HCT116 (cell line): ENCODE results near the gene ANP32D. TPM values are rescaled to one million over a fixed set of nuclear protein-coding genes. Genes with fewer than 3 reads are reported as not detected.
"Not testable (repeated sequence)": the region's sequence is repeated elsewhere in the genome, so short reads cannot be mapped to it uniquely, and the experiment has no call there.

ENCODE experiments used
- ATAC-seq: fragments of 200-7000 bp; cut with Tn5 transposase; 2 replicates; pipeline ENCODE4 v1.9.1; 2020; ENCODE audit warnings: mild to moderate bottlenecking, moderate library complexity
- BruUV-seq: library from RNA; stranded (reverse); fragments of 400-500 nt; replicated peaks from 2 replicates; lab custom pipeline; 2021; lab: Mats Ljungman, UMichigan
- CTCF ChIA-PET: fragments of 300-600 bp; sonication (Branson Sonifier 250); formaldehyde crosslinking; loops from one replicate; lab custom pipeline; 2021; ENCODE audit warnings: antibody characterized with exemption; lab: Charles Lee
- POLR2A ChIA-PET: fragments of 300-600, 350-600 bp; sonication (Branson Sonifier 250); formaldehyde crosslinking; loops from one replicate; lab custom pipeline; 2021; ENCODE audit warnings: antibody characterized with exemption; lab: Charles Lee
- RAD21 ChIA-PET, 2 experiments: fragments of 300-600 bp; sonication (Branson Sonifier 250); formaldehyde crosslinking; loops; one replicate each; lab custom pipeline; 2023; ENCODE audit warnings: low total read pairs in 2 of 2; ENCODE audit not compliant: uncharacterized antibody in 2 of 2, unreplicated experiment in 2 of 2, low non-redundant PET in 1 of 2; lab: Charles Lee
- DNase-seq: peaks from one replicate; pipeline ENCODE4 v3.0.0-alpha.2; 2010; ENCODE audit warnings: low read depth, low spot score
- H2AFZ ChIP-seq: fragments of 200-600 bp; shearing (Covaris generic), sonication (generic); 2 replicates; pipeline ENCODE4 v1.6.1; 2017; ENCODE audit warnings: low read depth, mixed run types, mixed read lengths, antibody characterized with exemption, low read length; ENCODE audit not compliant: poor library complexity, severe bottlenecking
- H3K27ac ChIP-seq: 2 replicates; pipeline ENCODE4 v1.5.1; 2012; ENCODE audit warnings: low read depth, low read length
- H3K27me3 ChIP-seq: fragments of 200-600 bp; sonication (generic); 2 replicates; pipeline ENCODE4 v1.6.1; 2016; ENCODE audit warnings: mixed run types, low read length, mixed read lengths; ENCODE audit not compliant: insufficient read depth
- H3K36me3 ChIP-seq, 2 experiments: fragments of 200-500 bp in 1 of 2; fragments of 200-600 bp in 1 of 2; sonication (Bioruptor generic) in 1 of 2; sonication (generic) in 1 of 2; 2 replicates each; pipeline versions ENCODE4 v1.5.1 to v1.6.1; 2014 to 2016; ENCODE audit warnings: low read length in 2 of 2, inconsistent platforms in 1 of 2, mixed read lengths in 1 of 2, mixed run types in 1 of 2; ENCODE audit not compliant: insufficient read depth in 2 of 2, control insufficient read depth in 1 of 2
- H3K4me1 ChIP-seq, 2 experiments: fragments of 200-600 bp in 1 of 2; sonication (generic) in 1 of 2; 2 replicates each; pipeline versions ENCODE4 v1.5.1 to v1.6.1; 2012 to 2017; ENCODE audit warnings: low read length in 2 of 2, inconsistent platforms in 1 of 2, mild to moderate bottlenecking in 1 of 2, mixed read lengths in 1 of 2, mixed run types in 1 of 2, moderate library complexity in 1 of 2; ENCODE audit not compliant: insufficient read depth in 2 of 2, control insufficient read depth in 1 of 2
- H3K4me2 ChIP-seq: fragments of 200-600 bp; sonication (generic); 2 replicates; pipeline ENCODE4 v1.6.1; 2017; ENCODE audit warnings: mixed run types, low read length, mixed read lengths
- H3K4me3 ChIP-seq, 2 experiments: fragments of 200-600 bp in 1 of 2; sonication (generic) in 1 of 2; replicated peaks in 1 of 2; 2 replicates each; pipeline ENCODE4 v1.5.1; 2011 to 2016; ENCODE audit warnings: low read length in 2 of 2, control low read depth in 1 of 2, low read depth in 1 of 2, mild to moderate bottlenecking in 1 of 2, mixed read lengths in 1 of 2, mixed run types in 1 of 2
- H3K79me2 ChIP-seq: fragments of 200-600 bp; sonication (generic); 2 replicates; pipeline ENCODE4 v1.6.1; 2017; ENCODE audit warnings: mild to moderate bottlenecking, mixed run types, low read length, moderate library complexity, mixed read lengths; ENCODE audit not compliant: insufficient read depth
- H3K9ac ChIP-seq: fragments of 200-600 bp; sonication (generic); 2 replicates; pipeline ENCODE4 v1.6.1; 2016; ENCODE audit warnings: low read length, mixed read lengths
- H3K9me2 ChIP-seq: fragments of 200-600 bp; sonication (generic), shearing (Covaris generic); 2 replicates; pipeline ENCODE4 v1.6.1; 2017; ENCODE audit warnings: mixed run types, mild to moderate bottlenecking, moderate library complexity; ENCODE audit not compliant: insufficient read depth
- H3K9me3 ChIP-seq, 2 experiments: fragments of 200-500 bp in 1 of 2; fragments of 200-600 bp in 1 of 2; sonication (Bioruptor generic) in 1 of 2; sonication (generic) in 1 of 2; 2 replicates each; pipeline ENCODE4 v1.6.1; 2014 to 2017; ENCODE audit warnings: low read length in 2 of 2, mixed read lengths in 2 of 2, inconsistent platforms in 1 of 2, low read depth in 1 of 2, mild to moderate bottlenecking in 1 of 2, mixed run types in 1 of 2, moderate library complexity in 1 of 2; ENCODE audit not compliant: control insufficient read depth in 1 of 2, insufficient read depth in 1 of 2
- H4K20me1 ChIP-seq: fragments of 200-600 bp; sonication (generic), shearing (Covaris generic); 2 replicates; pipeline ENCODE4 v1.6.1; 2017; ENCODE audit warnings: mixed run types, mild to moderate bottlenecking, moderate library complexity; ENCODE audit not compliant: insufficient read depth
- CEBPB ChIP-seq: IDR thresholded peaks from 2 replicates; pipeline ENCODE4 v1.6.1; 2012; ENCODE audit warnings: low read depth
- CTCF ChIP-seq, 3 experiments: fragments of 200-600 bp in 1 of 3; sonication (generic) in 1 of 3; IDR thresholded peaks in 2 of 3; conservative IDR thresholded peaks in 1 of 3; 2 replicates each; pipeline ENCODE4 v1.5.1; 2012 to 2017; ENCODE audit warnings: low read depth in 2 of 3, low read length in 2 of 3, antibody characterized with exemption in 1 of 3, borderline replicate concordance in 1 of 3, control low read depth in 1 of 3, mild to moderate bottlenecking in 1 of 3, mixed read lengths in 1 of 3, mixed run types in 1 of 3, moderate library complexity in 1 of 3; ENCODE audit not compliant: insufficient read depth in 1 of 3
- RAD21 ChIP-seq: IDR thresholded peaks from 2 replicates; pipeline ENCODE4 v1.6.1; 2012; ENCODE audit warnings: low read depth, mild to moderate bottlenecking
- intact Hi-C: fragments of 100-400 bp; cut with micrococcal nuclease; formaldehyde crosslinking; loops from 2 replicates; pipeline ENCODE4 v1.10.0; 2022
- total RNA-seq: library from RNA; stranded (reverse); gene quantifications from one replicate; pipeline ENCODE4 v1.2.1, GENCODE V29; 2021; ENCODE audit not compliant: unreplicated experiment

ANP32D gene
- total RNA-seq, 1 experiment from 2014 or later, result not detected

DNA sequence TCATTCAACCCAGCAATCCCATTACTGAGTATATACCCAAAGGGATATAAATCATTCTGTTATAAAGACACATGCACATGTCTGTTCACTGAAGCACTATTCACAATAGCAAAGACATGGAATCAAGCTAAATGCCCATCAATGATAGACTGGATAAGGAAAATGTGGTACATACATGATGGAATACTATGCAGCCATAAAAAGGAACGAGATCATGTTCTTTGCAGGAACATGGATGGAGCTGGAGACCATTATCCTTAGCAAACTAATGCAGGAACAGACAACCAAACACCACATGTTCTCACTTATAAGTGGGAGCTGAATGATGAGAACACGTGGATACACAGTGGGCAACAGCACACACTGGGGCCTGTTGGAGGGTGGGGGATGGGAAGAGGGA lies 19.4 kb upstream of the ANP32D start:
- CTCF ChIA-PET, result interaction anchor here (1.5 kb wide), 1 partner anchor 166 kb away, joined by 3 read pairs; no protein-coding TSS in a partner anchor
- POLR2A ChIA-PET, H3K4me3 ChIP-seq, H2AFZ ChIP-seq, H3K9me3 ChIP-seq, H3K4me2 ChIP-seq, H3K79me2 ChIP-seq, BruUV-seq, H4K20me1 ChIP-seq, H3K27me3 ChIP-seq, DNase-seq, H3K36me3 ChIP-seq, RAD21 ChIA-PET, ATAC-seq, H3K27ac ChIP-seq, H3K4me1 ChIP-seq, H3K9ac ChIP-seq, H3K9me2 ChIP-seq: not testable (repeated sequence)
- intact Hi-C loops, result loop anchor here (10.0 kb wide), 2 partner anchors 168 to 258 kb away; no protein-coding TSS in a partner anchor

GRCh38 chr12:48454667-48455066 lies 17.7 kb upstream of the ANP32D start:
- H3K27me3 ChIP-seq, result no peaks in the 10 kb centered on the region
- H3K36me3 ChIP-seq, result no peaks in the 10 kb centered on the region
- no peak overlapping the region for H3K4me3 ChIP-seq
- no peaks in the 10 kb centered on the region for H3K79me2 ChIP-seq
- ChIA-PET CTCF (interaction anchor here (0.6 to 2.3 kb wide), 8 partner anchors 168 to 491 kb away, joined by 3 to 6 read pairs (median 4); partner anchors contain the start of genes PFKM and TMEM106C), POLR2A (no interaction called here), RAD21 (no interaction called here)
- H3K9ac ChIP-seq, result no peak overlapping the region
- no peak for TF ChIP-seq CEBPB
- TF ChIP-seq RAD21, result peak; percentile 72
- TF ChIP-seq CTCF (IDR thresholded peaks at IDR 0.05 in 2 of 3, conservative IDR thresholded peaks at IDR 0.05 in 1 of 3; ENCODE audit: borderline replicate concordance in 1 of 3, insufficient read depth in 1 of 3, low read depth in 2 of 3, low read length in 2 of 3), result peak; percentile 39 to 60 (median 56); a peak in 4 of 6 replicates
- H3K4me2 ChIP-seq, result no peak overlapping the region
- BruUV-seq, result no TSS peak
- no peaks in the 10 kb centered on the region for H3K4me1 ChIP-seq
- no peaks in the 10 kb centered on the region for H4K20me1 ChIP-seq
- H3K9me2 ChIP-seq, result no peaks in the 10 kb centered on the region
- peak; percentile 71 for ATAC-seq
- intact Hi-C loops, result loop anchor here (10.0 kb wide), 2 partner anchors 170 to 260 kb away; no protein-coding TSS in a partner anchor
- H2AFZ ChIP-seq, result no peak overlapping the region
- H3K9me3 ChIP-seq, result no peaks in the 10 kb centered on the region
- DNase-seq, result peak; percentile 31
- H3K27ac ChIP-seq, result no peak overlapping the region
